ENCODE measurements around the gene MCAM.

Gene MCAM

DNA sequence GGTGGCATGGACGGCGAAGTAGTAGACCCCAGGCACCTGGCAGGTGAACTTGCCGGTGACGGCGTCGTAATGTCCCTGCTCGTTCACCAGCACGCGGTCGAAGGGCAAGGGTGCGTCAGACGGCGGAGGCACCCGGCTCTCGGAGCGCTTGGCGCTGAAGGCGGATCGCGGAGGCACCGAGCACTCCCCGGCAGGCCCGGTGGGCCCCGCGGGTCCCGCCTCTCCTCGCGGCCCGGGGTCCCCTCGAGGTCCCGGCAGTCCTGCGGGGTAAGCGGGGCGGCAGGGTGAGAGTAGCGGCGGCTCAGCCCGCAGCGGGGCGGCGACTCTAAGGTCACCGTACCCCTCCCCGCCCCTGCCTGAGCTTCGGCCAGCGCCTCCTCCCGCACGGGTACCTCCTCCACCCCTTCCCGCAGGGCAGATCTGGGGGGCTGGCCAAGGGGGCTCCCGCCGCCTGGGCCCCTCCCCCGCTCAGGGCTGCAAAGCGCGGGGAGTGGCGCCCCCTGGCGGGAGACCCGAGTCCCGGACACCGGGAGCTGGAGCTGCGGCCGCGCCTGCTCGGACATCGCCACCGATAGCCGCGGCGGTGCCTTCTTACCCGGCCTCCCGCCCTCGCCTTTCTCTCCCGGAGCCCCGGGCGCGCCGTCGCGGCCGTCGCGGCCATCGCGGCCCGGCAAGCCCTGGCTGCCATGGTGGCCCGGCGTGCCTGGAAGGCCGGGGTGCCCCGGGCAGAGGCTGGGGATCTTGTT is 22.8 kb upstream of the MCAM start:
- WGBS, 2 donors (ENCODE audit: extremely low coverage in 2 of 2, insufficient read length in 2 of 2, insufficient replicate concordance in 1 of 2), result no CpG with 5 or more reads among the region's 86 CpGs
- peak overlapping the region; percentile 92 for H3K23ac ChIP-seq (ENCODE audit: low read depth, low read length, poor library complexity)
- H2BK5ac ChIP-seq (ENCODE audit: low read length), result peak overlapping the region; percentile 35
- no peaks in the 10 kb centered on the region for H3K9me3 ChIP-seq (replicated peaks in 1 of 2; ENCODE audit: control insufficient read depth in 2 of 2, insufficient read depth in 1 of 2, low read depth in 1 of 2, low read length in 2 of 2)
- H3K27ac ChIP-seq (replicated peaks; ENCODE audit: low read length), result no peak overlapping the region
- H2BK120ac ChIP-seq (ENCODE audit: low read depth, low read length), result peak overlapping the region; percentile 90
- peak overlapping the region; percentile 93 for H2AFZ ChIP-seq (ENCODE audit: low read length)
- peak overlapping the region; percentile 78 for H3K9ac ChIP-seq (ENCODE audit: low read depth, low read length, poor library complexity)
- DNase-seq (ENCODE audit: low spot score), result peak; percentile 82
- peaks cover 16% of the 10 kb centered on the region in 2 donors for H3K36me3 ChIP-seq (replicated peaks in 1 of 2; ENCODE audit: control insufficient read depth in 2 of 2, insufficient read depth in 2 of 2, low read length in 2 of 2)
- H3K4me1 ChIP-seq (ENCODE audit: control insufficient read depth in 2 of 2, insufficient read depth in 1 of 2, low read depth in 1 of 2, low read length in 2 of 2), result peaks cover 32 to 39% of the 10 kb centered on the region in 2 donors
- peak overlapping the region; percentile 98 for H2AK5ac ChIP-seq (ENCODE audit: low read depth, low read length)
- H4K8ac ChIP-seq (ENCODE audit: low read depth, low read length), result no peak overlapping the region
- H3K79me1 ChIP-seq (ENCODE audit: low read depth, low read length), result peaks cover 18% of the 10 kb centered on the region
- H3K4me2 ChIP-seq (ENCODE audit: insufficient read depth, low read length, poor library complexity, severe bottlenecking), result peak overlapping the region; percentile 89
- no peak overlapping the region for H4K91ac ChIP-seq (ENCODE audit: low read depth, low read length, poor library complexity)
- peak overlapping the region; percentile 98 for H3K18ac ChIP-seq (ENCODE audit: low read length)
- H2BK15ac ChIP-seq (ENCODE audit: low read length), result peak overlapping the region; percentile 98
- peaks cover 6 to 42% (median 32%) of the 10 kb centered on the region in 3 experiments for H3K27me3 ChIP-seq (ENCODE audit: control insufficient read depth in 3 of 3, insufficient read depth in 3 of 3, low read depth in 1 of 3, low read length in 3 of 3)
- peak overlapping the region; percentile 1 for H2BK12ac ChIP-seq (ENCODE audit: low read length)
- peak overlapping the region; percentile 40 to 77 for H3K4me3 ChIP-seq (ENCODE audit: low read length in 2 of 2)
- peak overlapping the region; percentile 69 for H3K4ac ChIP-seq (ENCODE audit: low read length)
- H3K14ac ChIP-seq (ENCODE audit: low read length), result peak overlapping the region; percentile 56

DNA sequence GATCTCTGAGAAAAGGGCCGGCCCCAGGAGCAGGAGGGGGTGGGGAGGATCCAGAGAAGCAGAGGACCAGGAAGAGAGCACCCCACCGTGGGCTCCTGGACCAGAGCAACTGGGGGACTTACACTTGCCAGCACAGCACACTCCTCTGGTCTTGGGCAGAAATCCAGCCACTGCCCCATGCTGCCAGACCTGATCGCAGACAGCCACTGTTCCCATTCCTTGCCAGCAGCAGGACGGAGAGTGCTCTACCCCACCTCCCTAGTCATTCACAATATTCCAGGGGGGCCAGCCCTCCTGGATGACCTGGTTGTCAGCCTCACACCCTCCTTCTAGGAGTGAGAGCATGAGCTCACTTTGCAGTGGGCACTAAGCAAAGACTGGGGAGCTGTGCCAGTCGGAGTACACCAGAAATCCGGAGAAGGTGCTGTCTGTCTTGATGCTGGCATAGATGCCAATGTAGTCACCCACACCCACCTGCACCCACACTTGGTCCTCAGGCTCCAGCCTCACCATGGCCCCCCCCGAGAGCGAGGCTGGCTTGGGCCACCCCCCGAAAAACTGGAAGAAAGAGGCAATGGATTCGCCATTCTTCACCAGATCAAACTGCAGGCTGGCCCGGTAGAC is 22.1 kb upstream of the MCAM start:
- Histone ChIP-seq H2AFZ (ENCODE audit: low read length) (no peak overlapping the region), H3K9ac (ENCODE audit: low read depth, low read length, poor library complexity) (peak overlapping the region; percentile 78), H2AK5ac (ENCODE audit: low read depth, low read length) (peak overlapping the region; percentile 98), H3K23ac (ENCODE audit: low read depth, low read length, poor library complexity) (peak overlapping the region; percentile 92), H4K8ac (ENCODE audit: low read depth, low read length) (no peak overlapping the region), H3K79me1 (ENCODE audit: low read depth, low read length) (peaks cover 22% of the 10 kb centered on the region), H2BK5ac (ENCODE audit: low read length) (no peak overlapping the region), H3K14ac (ENCODE audit: low read length) (peak overlapping the region; percentile 56), H3K36me3 (replicated peaks in 1 of 2; ENCODE audit: control insufficient read depth in 2 of 2, insufficient read depth in 2 of 2, low read length in 2 of 2) (peaks cover 16% of the 10 kb centered on the region in 2 donors), H3K18ac (ENCODE audit: low read length) (peak overlapping the region; percentile 98), H4K91ac (ENCODE audit: low read depth, low read length, poor library complexity) (no peak overlapping the region), H3K27ac (replicated peaks; ENCODE audit: low read length) (no peak overlapping the region), H3K4me2 (ENCODE audit: insufficient read depth, low read length, poor library complexity, severe bottlenecking) (peak overlapping the region; percentile 89), H3K4ac (ENCODE audit: low read length) (peak overlapping the region; percentile 69), H3K9me3 (replicated peaks in 1 of 2; ENCODE audit: control insufficient read depth in 2 of 2, insufficient read depth in 1 of 2, low read depth in 1 of 2, low read length in 2 of 2) (no peaks in the 10 kb centered on the region), H3K4me3 (ENCODE audit: low read length in 2 of 2) (peak overlapping the region in 1 of 2 donors; percentile 70), H3K27me3 (ENCODE audit: control insufficient read depth in 3 of 3, insufficient read depth in 3 of 3, low read depth in 1 of 3, low read length in 3 of 3) (peaks cover 6 to 36% (median 30%) of the 10 kb centered on the region in 3 experiments), H3K4me1 (ENCODE audit: control insufficient read depth in 2 of 2, insufficient read depth in 1 of 2, low read depth in 1 of 2, low read length in 2 of 2) (peaks cover 33 to 39% of the 10 kb centered on the region in 2 donors), H2BK15ac (ENCODE audit: low read length) (peak overlapping the region; percentile 98), H2BK12ac (ENCODE audit: low read length) (peak overlapping the region; percentile 1), H2BK120ac (ENCODE audit: low read depth, low read length) (peak overlapping the region; percentile 64)
- WGBS, 2 donors (ENCODE audit: extremely low coverage in 2 of 2, insufficient read length in 2 of 2, insufficient replicate concordance in 1 of 2), result no CpG with 5 or more reads among the region's 11 CpGs
- no peak for DNase-seq (ENCODE audit: low spot score)

DNA sequence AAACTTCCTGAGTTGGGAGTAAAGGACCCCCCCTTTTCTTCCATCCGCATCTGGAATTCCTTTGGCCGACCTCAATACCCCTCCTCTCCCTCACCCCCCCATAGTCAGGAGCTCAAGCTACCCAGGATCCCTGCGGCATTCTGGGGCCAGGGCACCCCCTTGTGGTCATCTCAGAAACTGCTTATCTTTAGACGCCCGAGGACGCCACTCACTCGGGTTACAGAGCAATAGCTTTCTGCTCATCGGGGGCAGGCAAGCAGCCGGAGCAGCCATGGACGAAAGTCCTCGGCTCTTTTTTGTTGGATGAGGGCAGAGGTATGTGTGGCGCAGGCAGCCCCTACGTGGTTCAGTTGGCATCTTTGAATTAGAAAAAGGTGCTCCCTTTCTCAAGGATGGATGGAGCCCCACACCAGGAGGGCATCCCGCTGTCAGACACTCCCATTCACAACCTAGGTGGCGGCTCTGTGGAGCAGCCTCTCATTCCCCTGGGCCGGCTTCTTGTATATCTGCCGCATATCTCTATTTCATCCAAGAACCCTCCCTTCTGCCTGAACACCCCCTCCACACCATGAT is 21.5 kb upstream of the MCAM start:
- Histone ChIP-seq H3K27ac (replicated peaks; ENCODE audit: low read length) (peak overlapping the region; percentile 75), H2BK5ac (ENCODE audit: low read length) (no peak overlapping the region), H2AK5ac (ENCODE audit: low read depth, low read length) (no peak overlapping the region), H3K23ac (ENCODE audit: low read depth, low read length, poor library complexity) (no peak overlapping the region), H3K4me2 (ENCODE audit: insufficient read depth, low read length, poor library complexity, severe bottlenecking) (peak overlapping the region; percentile 71), H3K79me1 (ENCODE audit: low read depth, low read length) (peaks cover 22% of the 10 kb centered on the region), H4K8ac (ENCODE audit: low read depth, low read length) (no peak overlapping the region), H3K18ac (ENCODE audit: low read length) (peak overlapping the region; percentile 71), H3K9me3 (replicated peaks in 1 of 2; ENCODE audit: control insufficient read depth in 2 of 2, insufficient read depth in 1 of 2, low read depth in 1 of 2, low read length in 2 of 2) (no peaks in the 10 kb centered on the region), H2BK12ac (ENCODE audit: low read length) (no peak overlapping the region), H3K4ac (ENCODE audit: low read length) (no peak overlapping the region), H4K91ac (ENCODE audit: low read depth, low read length, poor library complexity) (no peak overlapping the region), H2BK120ac (ENCODE audit: low read depth, low read length) (no peak overlapping the region), H3K4me3 (ENCODE audit: low read length in 2 of 2) (peak overlapping the region in 1 of 2 donors; percentile 63), H2BK15ac (ENCODE audit: low read length) (peak overlapping the region; percentile 51), H3K27me3 (ENCODE audit: control insufficient read depth in 3 of 3, insufficient read depth in 3 of 3, low read depth in 1 of 3, low read length in 3 of 3) (peaks cover 6 to 30% (median 29%) of the 10 kb centered on the region in 3 experiments), H3K14ac (ENCODE audit: low read length) (no peak overlapping the region), H3K4me1 (ENCODE audit: control insufficient read depth in 2 of 2, insufficient read depth in 1 of 2, low read depth in 1 of 2, low read length in 2 of 2) (peaks cover 33 to 41% of the 10 kb centered on the region in 2 donors), H3K36me3 (replicated peaks in 1 of 2; ENCODE audit: control insufficient read depth in 2 of 2, insufficient read depth in 2 of 2, low read length in 2 of 2) (peaks cover 16% of the 10 kb centered on the region in 2 donors), H3K9ac (ENCODE audit: low read depth, low read length, poor library complexity) (no peak overlapping the region), H2AFZ (ENCODE audit: low read length) (peak overlapping the region; percentile 18)
- WGBS, 2 donors (ENCODE audit: extremely low coverage in 2 of 2, insufficient read length in 2 of 2, insufficient replicate concordance in 1 of 2), result no CpG with 5 or more reads among the region's 17 CpGs
- peak; percentile 88 for DNase-seq (ENCODE audit: low spot score)
